NCI-H1105 treated with DMSO at 0.1 percent for 48 hours (cell line): ENCODE results near the gene RNH1.

Source experiments
- DNase-seq: peaks from one replicate; lab custom pipeline; 2025; lab: John Stamatoyannopoulos, UW

RNH1 gene

GRCh38 chr11:506995-507726 lies at the start of gene RNH1:
RNH1 (minus strand) TSS chr11:507242; CDS start chr11:502162, 5,080 bp downstream.
- DNase-seq: peak; percentile 88

GRCh38 chr11:555780-556661 lies 49.0 kb upstream of the RNH1 start:
- peak; percentile 23 for DNase-seq

GRCh38 chr11:555227-555779 lies 48.3 kb upstream of the RNH1 start:
- peak; percentile 23 for DNase-seq

GRCh38 chr11:554428-555226 lies 47.6 kb upstream of the RNH1 start:
- DNase-seq: peak; percentile 79

GRCh38 chr11:553988-554340 lies 46.9 kb upstream of the RNH1 start:
- no peak for DNase-seq

- no peak for DNase-seq
Measured at GRCh38 chr11:553083-553987, 46.3 kb upstream of the RNH1 start.

- no peak for DNase-seq
Measured at GRCh38 chr11:551596-551995, 44.6 kb upstream of the RNH1 start.

GRCh38 chr11:551131-551530 lies 44.1 kb upstream of the RNH1 start:
- no peak for DNase-seq

GRCh38 chr11:550746-551085 lies 43.7 kb upstream of the RNH1 start:
- no peak for DNase-seq

- no peak for DNase-seq
Measured at GRCh38 chr11:550021-550745, 43.1 kb upstream of the RNH1 start.

GRCh38 chr11:548700-549603 lies 41.9 kb upstream of the RNH1 start:
- no peak for DNase-seq

GRCh38 chr11:545171-545570 lies 38.1 kb upstream of the RNH1 start:
- DNase-seq: no peak

- DNase-seq: no peak
Measured at GRCh38 chr11:544817-545166, 37.8 kb upstream of the RNH1 start.

GRCh38 chr11:541433-541885 lies 34.4 kb upstream of the RNH1 start:
- no peak for DNase-seq

GRCh38 chr11:540583-541432 lies 33.8 kb upstream of the RNH1 start:
- DNase-seq: no peak

- DNase-seq: no peak
Measured at GRCh38 chr11:539971-540481, 33.0 kb upstream of the RNH1 start.

- DNase-seq: no peak
Measured at GRCh38 chr11:538431-539051, 31.5 kb upstream of the RNH1 start.
